ENCODE results near the gene TMEM82.
"Not testable (repeated sequence)": the region's sequence is repeated elsewhere in the genome, so short reads cannot be mapped to it uniquely, and the experiment has no call there.

Gene TMEM82

DNA sequence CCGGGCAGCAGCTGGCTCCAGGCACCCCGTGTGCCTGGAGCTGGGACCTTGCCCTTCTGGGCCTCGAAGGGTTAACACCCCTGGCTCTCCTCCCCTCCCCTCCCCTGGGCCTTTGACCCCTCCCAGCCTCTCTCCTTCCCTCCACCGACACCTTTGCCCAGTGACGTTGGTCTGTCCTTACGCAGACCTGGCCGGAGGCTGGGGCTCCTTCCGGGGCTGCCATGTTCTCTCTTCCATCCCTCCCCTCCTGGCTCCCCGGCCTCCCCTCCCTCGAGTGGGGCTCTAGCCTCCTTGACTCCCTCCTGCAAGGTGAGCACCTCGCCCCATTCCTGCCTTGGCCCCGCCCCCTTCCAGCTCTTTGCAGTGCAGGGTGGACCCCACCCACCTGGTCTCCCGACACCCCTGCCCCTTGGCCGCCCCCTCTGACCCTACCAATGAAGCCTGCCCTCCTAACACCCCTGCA lies at the start of gene TMEM82:
Gene TMEM82 (plus strand): TSS at position 161 of the 463 bp plus-strand sequence. CDS start 61 bp downstream, at position 222.
- DNase-seq: no peak

DNA sequence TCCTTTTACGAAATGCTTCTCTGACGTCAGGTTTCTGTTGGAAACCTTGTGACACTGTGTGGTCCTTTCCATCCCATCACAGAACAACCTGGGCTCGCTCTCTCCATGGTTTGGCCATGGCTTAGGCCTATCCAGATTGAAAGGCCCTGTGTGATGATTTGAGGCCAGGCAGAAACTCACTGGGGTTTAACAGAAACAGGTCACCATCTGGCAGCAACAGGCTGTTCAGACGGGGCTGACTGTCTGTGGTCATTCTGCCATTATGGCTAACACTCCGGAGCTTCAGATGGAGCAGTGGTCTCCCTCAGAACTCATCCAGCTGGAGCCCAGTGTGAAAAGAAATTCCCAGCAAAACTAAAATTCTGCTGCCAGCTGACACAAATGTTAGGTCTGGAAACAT lies 48.9 kb upstream of the TMEM82 start:
- DNase-seq: no peak

GRCh38 chr1:15696956-15697521 lies 45.3 kb upstream of the TMEM82 start:
- peak; percentile 39 for DNase-seq

- no peak for DNase-seq
Measured at GRCh38 chr1:15698201-15698600, 44.1 kb upstream of the TMEM82 start.

DNA sequence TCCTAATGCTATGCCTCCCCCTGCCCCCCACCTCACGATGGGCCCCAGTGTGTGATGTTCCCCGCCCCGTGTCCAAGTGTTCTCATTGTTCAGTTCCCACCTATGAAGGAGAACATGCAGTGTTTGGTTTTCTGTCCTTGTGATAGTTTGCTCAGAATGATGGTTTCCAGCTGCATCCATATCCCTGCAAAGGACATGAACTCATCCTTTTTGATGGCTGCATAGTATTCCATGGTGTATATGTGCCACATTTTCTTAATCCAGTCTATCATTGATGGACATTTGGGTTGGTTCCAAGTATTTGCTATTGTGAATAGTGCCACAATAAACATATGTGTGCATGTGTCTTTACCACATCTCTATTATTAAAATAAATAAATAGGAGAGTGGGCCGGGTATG lies 43.0 kb upstream of the TMEM82 start:
- not testable (repeated sequence) for DNase-seq

GRCh38 chr1:15700508-15700907 lies 41.8 kb upstream of the TMEM82 start:
- DNase-seq: no peak

- DNase-seq: no peak
Measured at GRCh38 chr1:15701784-15702183, 40.5 kb upstream of the TMEM82 start.

GRCh38 chr1:15702722-15703550 lies 39.4 kb upstream of the TMEM82 start:
- DNase-seq: no peak

- DNase-seq: no peak
Measured at GRCh38 chr1:15703562-15703961, 38.7 kb upstream of the TMEM82 start.

DNA sequence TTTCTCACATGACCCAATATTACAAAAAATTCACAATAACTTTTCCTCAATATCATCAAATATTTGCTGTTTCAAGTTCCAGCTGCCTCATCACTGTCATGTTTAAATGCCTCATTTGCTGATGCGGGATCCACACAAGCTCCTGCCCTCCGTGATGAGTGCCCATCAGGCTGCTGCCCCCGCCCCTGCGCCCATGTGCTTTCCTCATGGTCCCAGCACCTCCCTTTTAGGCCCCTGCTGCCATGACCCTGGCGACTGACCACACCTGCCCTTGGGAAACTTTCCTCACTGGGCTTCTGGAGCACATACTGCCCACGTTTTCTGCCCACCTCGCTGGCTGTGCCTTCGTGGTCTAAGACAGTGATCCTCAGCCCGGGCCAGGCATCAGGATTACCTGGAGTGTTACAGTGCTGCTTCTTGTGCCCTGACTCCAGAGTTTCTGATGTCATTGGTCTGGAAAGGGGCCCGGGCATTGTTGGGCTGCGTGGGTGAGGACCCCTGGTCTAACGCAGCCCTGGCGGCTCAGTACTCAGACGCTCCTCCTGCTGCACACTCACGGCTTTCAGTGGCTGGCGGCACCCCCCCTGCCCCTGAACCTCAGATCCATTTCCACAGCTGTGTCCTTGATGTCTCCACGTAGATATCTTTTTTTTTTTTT lies 37.6 kb upstream of the TMEM82 start:
- DNase-seq: no peak

GRCh38 chr1:15705184-15705566 lies 37.1 kb upstream of the TMEM82 start:
- no peak for DNase-seq

DNA sequence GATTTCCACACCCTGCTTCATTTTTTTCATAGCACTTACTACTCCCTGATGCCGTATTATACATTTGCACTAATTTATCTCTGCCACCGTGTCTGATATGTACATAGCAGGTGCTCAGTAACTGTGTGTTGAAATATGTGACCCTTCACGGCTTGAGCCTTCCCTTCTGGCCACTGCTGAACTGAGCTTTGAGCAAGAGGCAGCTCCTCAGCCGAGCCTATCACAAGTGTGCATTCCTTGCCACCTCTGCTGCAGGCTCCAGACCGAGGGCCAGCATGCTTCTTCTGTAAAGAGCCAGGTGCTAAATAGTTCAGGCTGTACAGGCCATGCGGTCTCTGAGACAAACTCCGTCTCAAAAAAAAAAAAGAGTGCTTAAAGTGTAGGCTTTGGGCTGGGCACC lies 35.5 kb upstream of the TMEM82 start:
- DNase-seq: no peak

DNA sequence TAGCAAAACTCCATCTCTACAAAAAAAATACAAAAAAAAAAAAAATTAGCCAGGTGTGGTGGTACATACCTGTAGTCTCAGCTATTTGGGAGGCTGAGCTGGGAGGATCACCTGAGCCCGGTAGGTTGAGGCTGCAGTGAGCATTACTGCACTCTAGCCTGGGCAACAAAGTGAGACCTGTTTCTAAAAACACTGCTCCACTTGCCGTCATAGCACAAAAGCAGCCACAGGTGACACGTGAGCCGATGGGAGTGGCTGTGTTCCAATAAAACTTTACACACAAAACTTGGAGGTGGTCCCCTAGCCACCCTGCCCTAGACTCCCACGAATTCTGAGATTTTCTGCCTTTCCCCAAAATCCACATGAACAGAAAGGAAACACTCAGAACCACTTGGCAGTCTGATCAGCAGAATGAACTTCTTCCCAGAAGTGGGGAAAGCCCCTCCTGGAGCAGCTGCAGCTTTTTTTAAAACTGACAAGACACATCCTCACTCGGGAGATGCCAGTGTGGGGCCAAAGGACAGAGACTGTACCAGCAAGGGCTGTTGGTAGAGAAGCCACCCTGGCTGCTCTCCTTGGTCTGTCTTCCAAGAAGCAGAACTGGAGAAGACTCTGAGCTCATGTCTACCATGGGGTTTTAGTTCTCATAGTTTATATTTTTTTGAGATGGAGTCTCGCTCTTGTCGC lies 34.9 kb upstream of the TMEM82 start:
- DNase-seq: no peak

DNA sequence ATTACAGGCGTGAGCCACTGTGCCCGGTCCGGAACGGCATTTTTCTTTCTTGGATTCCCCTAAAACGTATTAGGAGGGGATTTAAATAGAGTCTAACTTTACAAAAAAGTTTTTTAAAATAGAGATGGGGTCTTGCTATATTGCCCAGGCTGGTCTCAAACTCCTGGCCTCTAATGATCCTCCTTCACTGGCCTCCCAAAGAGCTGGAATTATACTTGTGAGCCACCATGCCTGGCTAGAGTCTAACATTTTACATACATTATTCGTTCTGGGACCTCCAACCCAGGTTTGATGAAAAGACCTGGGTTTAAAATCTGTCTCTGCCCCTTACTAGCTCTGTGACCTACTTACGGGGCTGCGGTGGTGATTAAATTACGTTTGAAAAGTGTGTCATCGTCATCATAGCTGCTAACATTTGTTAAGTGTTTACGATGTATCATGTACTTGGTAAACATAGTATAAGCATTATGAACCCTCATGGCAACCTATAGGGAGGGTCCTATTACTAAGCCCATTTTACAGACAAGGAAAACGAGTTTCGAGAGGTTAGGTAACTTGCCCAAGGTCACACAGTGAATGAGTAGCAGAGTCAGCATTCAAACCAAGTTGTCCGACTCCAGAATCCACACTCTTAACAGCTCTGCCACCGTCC lies 33.7 kb upstream of the TMEM82 start:
- no peak for DNase-seq

DNA sequence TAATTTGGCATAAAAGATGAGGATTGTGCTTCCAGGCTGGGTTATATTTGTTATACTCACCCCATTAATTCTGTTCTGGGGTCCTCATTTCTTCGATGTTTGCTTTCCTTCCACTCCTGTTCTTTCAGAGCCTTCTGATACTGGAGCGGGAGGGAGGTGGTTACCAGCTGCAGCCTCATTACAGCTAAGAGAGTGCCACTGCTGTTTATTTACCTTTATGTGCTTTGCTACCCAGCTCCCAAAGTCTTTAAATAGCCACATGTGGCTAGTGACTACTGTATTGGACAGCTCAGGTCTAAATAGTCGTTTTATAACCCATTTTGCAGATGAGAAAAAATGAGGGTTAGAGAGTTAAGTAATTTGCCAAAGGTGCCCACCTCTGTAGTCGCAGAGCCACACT lies 33.1 kb upstream of the TMEM82 start:
- DNase-seq: no peak

GRCh38 chr1:15712168-15712567 lies 30.1 kb upstream of the TMEM82 start:
- DNase-seq: no peak

GRCh38 chr1:15714406-15715136 lies 27.7 kb upstream of the TMEM82 start:
- DNase-seq: no peak

GRCh38 chr1:15717418-15718125 lies 24.7 kb upstream of the TMEM82 start:
- no peak for DNase-seq

GRCh38 chr1:15718199-15718601 lies 24.1 kb upstream of the TMEM82 start:
- no peak for DNase-seq

DNA sequence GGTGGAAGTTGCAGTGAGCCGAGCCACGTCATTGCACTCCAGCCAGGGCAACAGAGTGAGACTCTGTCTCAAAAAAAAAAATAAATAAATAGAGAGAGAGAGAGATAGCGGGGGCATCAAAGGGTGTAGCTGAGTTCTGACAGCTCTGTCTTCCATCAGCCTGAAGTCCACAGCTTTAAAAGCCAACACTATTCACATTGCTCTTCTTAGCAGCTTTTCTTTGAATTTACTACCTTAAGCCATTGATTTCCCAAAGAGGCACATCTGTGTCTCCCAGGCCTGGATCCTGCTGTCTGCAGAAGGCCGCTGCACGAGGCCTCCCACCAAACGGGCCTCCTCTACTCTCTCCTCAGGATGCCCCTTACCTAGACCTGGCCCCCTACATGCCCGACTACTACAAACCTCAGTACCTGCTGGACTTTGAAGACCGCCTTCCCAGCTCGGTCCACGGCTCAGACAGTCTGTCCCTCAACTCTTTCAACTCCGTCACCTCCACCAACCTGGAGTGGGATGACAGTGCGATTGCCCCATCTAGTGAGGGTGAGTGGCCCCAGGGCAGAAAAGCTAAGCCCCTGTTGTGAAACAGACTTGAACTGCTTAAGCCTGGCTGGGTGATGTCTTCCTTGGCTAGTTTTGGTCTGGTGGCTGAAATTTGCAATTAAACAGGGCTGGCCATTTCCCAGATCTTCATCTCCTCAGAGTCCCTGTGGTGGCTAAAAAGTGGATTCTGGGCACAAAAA lies 22.7 kb upstream of the TMEM82 start:
- no peak for DNase-seq

- DNase-seq: no peak
Measured at GRCh38 chr1:15720861-15721260, 21.4 kb upstream of the TMEM82 start.

All from activated CD4-positive, CD25-positive, alpha-beta regulatory T cell treated with anti-CD3 and anti-CD28 coated beads, Interleukin-2, amount 50 U/mL, for 72 hours (primary cell).